Body of pancreas (tissue), 4 donors: ENCODE measurements around the gene SLC39A3. TPM values are rescaled to one million over a fixed set of nuclear protein-coding genes. Genes with fewer than 3 reads are reported as not detected.
"Not testable (repeated sequence)": the region's sequence is repeated elsewhere in the genome, so short reads cannot be mapped to it uniquely, and the experiment has no call there.

Experiments used
- ATAC-seq: fragments of 150-250 bp; one replicate; pipeline ENCODE4 v1.9.1; 2016
- DNase-seq, 4 donors: peaks; one replicate each; pipeline ENCODE4 v3.0.0-alpha.2; 2019
- H3K27ac ChIP-seq, 4 donors: fragments of 200-600 bp; sonication (generic); 1 replicate in 3 of 4; 2 replicates in 1 of 4; pipeline versions ENCODE4 v1.5.1 to v1.6.1; 2016 to 2019; ENCODE audit warnings: mild to moderate bottlenecking in 1 of 4, mixed read lengths in 1 of 4, moderate library complexity in 1 of 4
- H3K27me3 ChIP-seq, 2 donors: fragments of 200-600 bp; sonication (generic); one replicate each; pipeline ENCODE4 v1.6.0; 2016; ENCODE audit warnings: mild to moderate bottlenecking in 1 of 2
- H3K36me3 ChIP-seq, 2 donors: fragments of 200-600 bp; sonication (generic); replicated peaks in 1 of 2; 2 replicates each; pipeline ENCODE4 v1.5.1; 2016; ENCODE audit warnings: low read depth in 2 of 2; ENCODE audit not compliant: insufficient read depth in 1 of 2
- H3K4me1 ChIP-seq: fragments of 200-600 bp; sonication (generic); one replicate; pipeline ENCODE4 v1.6.0; 2016
- H3K4me3 ChIP-seq, 2 donors: fragments of 200-600 bp; sonication (generic); 1 replicate in 1 of 2; 2 replicates in 1 of 2; pipeline ENCODE4 v1.5.1; 2016 to 2019
- H3K9me3 ChIP-seq, 3 donors: fragments of 200-600 bp; sonication (generic); 1 replicate in 2 of 3; 2 replicates in 1 of 3; pipeline ENCODE4 v1.5.1; 2016
- CTCF ChIP-seq, 7 experiments: fragments of 450-650 bp in 4 of 7; fragments of 200-600 bp in 3 of 7; sonication (generic) in 3 of 7; IDR thresholded peaks; one replicate each; pipeline ENCODE4 v1.5.1; 2016 to 2019; ENCODE audit warnings: antibody characterized with exemption in 7 of 7
- POLR2A ChIP-seq, 3 donors: fragments of 450-650 bp; IDR thresholded peaks; one replicate each; pipeline ENCODE4 v1.6.1; 2016; ENCODE audit warnings: antibody characterized with exemption in 3 of 3, mild to moderate bottlenecking in 2 of 3
- WGBS, 2 donors: methylation state at CpG; one replicate each; pipeline ENCODE4 v1.1.5; 2017; 5-methylcytosine and 5-hydroxymethylcytosine counted together
- intact Hi-C: fragments of 100-400 bp; cut with DNase I; formaldehyde crosslinking; loops from one replicate; pipeline ENCODE4 v1.15.1; 2023
- total RNA-seq, 2 donors: library from RNA; depleted of rRNA; stranded (reverse); fragments of >200 nt; gene quantifications; one replicate each; pipeline ENCODE4 v1.1.0, GENCODE V29; 2016

Gene SLC39A3
- total RNA-seq, 2 donors from 2014 or later: 36.1 to 48.8 TPM

- no peak for DNase-seq
- no peaks in the 10 kb centered on the region for H3K36me3 ChIP-seq
- H3K27me3 ChIP-seq: no peaks in the 10 kb centered on the region
- H3K27ac ChIP-seq: no peak overlapping the region
- intact Hi-C loops: no loop called here
- ATAC-seq: no peak
- 96 to 97% methylated on average over 9 to 12 of the region's 12 CpGs for WGBS, 2 donors
- no peak for TF ChIP-seq CTCF (IDR thresholded peaks at IDR 0.05)
- TF ChIP-seq POLR2A (IDR thresholded peaks at IDR 0.05): no peak
- peaks cover 11% of the 10 kb centered on the region for H3K4me1 ChIP-seq
- H3K9me3 ChIP-seq: peaks cover 0 to 5% (median 0%) of the 10 kb centered on the region in 3 donors
- no peak overlapping the region for H3K4me3 ChIP-seq
Observed at GRCh38 chr19:2715470-2716274, 24.1 kb downstream of the SLC39A3 start.

GRCh38 chr19:2714531-2715269 lies 25.1 kb downstream of the SLC39A3 start:
- DNase-seq: no peak
- intact Hi-C loops: no loop called here
- ATAC-seq: no peak
- Histone ChIP-seq H3K27me3 (no peaks in the 10 kb centered on the region), H3K9me3 (peaks cover 0 to 5% (median 0%) of the 10 kb centered on the region in 3 donors), H3K27ac (no peak overlapping the region), H3K4me3 (no peak overlapping the region), H3K36me3 (no peaks in the 10 kb centered on the region), H3K4me1 (peaks cover 2% of the 10 kb centered on the region)
- no peak for TF ChIP-seq POLR2A (IDR thresholded peaks at IDR 0.05)
- TF ChIP-seq CTCF (IDR thresholded peaks at IDR 0.05): no peak
- WGBS, 2 donors: 70 to 77% methylated on average over 11 to 16 of the region's 16 CpGs

- intact Hi-C loops, ATAC-seq: not testable (repeated sequence)
- 73 to 78% methylated on average over 1 of the region's 1 CpG for WGBS, 2 donors
Observed at GRCh38 chr19:2714102-2714501, 25.7 kb downstream of the SLC39A3 start.

GRCh38 chr19:2713170-2713569 lies 26.6 kb downstream of the SLC39A3 start:
- intact Hi-C loops: not testable (repeated sequence)

More at GRCh38 chr19:2714102-2714501, 25.7 kb downstream of the SLC39A3 start:
- not testable (repeated sequence) for DNase-seq, H3K4me1 ChIP-seq, H3K36me3 ChIP-seq, H3K27ac ChIP-seq, H3K4me3 ChIP-seq, H3K27me3 ChIP-seq, H3K9me3 ChIP-seq

GRCh38 chr19:2711875-2712205 lies 28.0 kb downstream of the SLC39A3 start:
- H3K36me3 ChIP-seq: no peaks in the 10 kb centered on the region
- WGBS, 2 donors: 70 to 72% methylated on average over 5 of the region's 5 CpGs
- no peak for DNase-seq
- intact Hi-C loops: no loop called here
- TF ChIP-seq CTCF (IDR thresholded peaks at IDR 0.05) (no peak), POLR2A (IDR thresholded peaks at IDR 0.05) (no peak)
- no peaks in the 10 kb centered on the region for H3K4me1 ChIP-seq
- H3K27ac ChIP-seq: no peak overlapping the region
- H3K27me3 ChIP-seq: no peaks in the 10 kb centered on the region
- no peak for ATAC-seq
- H3K9me3 ChIP-seq: peaks cover 0 to 5% (median 0%) of the 10 kb centered on the region in 3 donors
- no peak overlapping the region for H3K4me3 ChIP-seq

More at GRCh38 chr19:2713170-2713569, 26.6 kb downstream of the SLC39A3 start:
- H3K36me3 ChIP-seq, H3K4me3 ChIP-seq, H3K4me1 ChIP-seq, H3K27ac ChIP-seq, ATAC-seq, H3K9me3 ChIP-seq, DNase-seq, H3K27me3 ChIP-seq: not testable (repeated sequence)
- WGBS, 2 donors: 88 to 98% methylated on average over 3 of the region's 3 CpGs
